OCI-LY7 (cell line): ENCODE measurements around the gene NINJ2.

Source experiments
- CTCF ChIP-seq: fragments of 200-600 bp; sonication (generic); conservative IDR thresholded peaks from 2 replicates; pipeline ENCODE4 v1.5.1; 2014; ENCODE audit warnings: mild to moderate bottlenecking, antibody characterized with exemption, low read length, moderate library complexity, mixed read lengths
- EZH2phosphoT487 ChIP-seq: fragments of 200-600 bp; sonication (generic); IDR thresholded peaks from 2 replicates; pipeline ENCODE4 v1.6.1; 2018; ENCODE audit warnings: low read depth, borderline replicate concordance, mild to moderate bottlenecking, mixed run types, antibody characterized with exemption, low read length, moderate library complexity, mixed read lengths

GRCh38 chr12:640773-641172 lies 22.5 kb downstream of the NINJ2 start:
- TF ChIP-seq CTCF = no peak
- no peak for TF ChIP-seq EZH2phosphoT487
